HG03571 (cell line): ENCODE measurements around the gene CRISPLD2.
"Not testable (repeated sequence)": the region's sequence is repeated elsewhere in the genome, so short reads cannot be mapped to it uniquely, and the experiment has no call there.

ENCODE experiments used
- ATAC-seq: cut with Tn5 transposase; IDR thresholded peaks from one replicate; pipeline ENCODE4 v1.9.1; 2021; ENCODE audit not compliant: unreplicated experiment

Gene CRISPLD2

DNA sequence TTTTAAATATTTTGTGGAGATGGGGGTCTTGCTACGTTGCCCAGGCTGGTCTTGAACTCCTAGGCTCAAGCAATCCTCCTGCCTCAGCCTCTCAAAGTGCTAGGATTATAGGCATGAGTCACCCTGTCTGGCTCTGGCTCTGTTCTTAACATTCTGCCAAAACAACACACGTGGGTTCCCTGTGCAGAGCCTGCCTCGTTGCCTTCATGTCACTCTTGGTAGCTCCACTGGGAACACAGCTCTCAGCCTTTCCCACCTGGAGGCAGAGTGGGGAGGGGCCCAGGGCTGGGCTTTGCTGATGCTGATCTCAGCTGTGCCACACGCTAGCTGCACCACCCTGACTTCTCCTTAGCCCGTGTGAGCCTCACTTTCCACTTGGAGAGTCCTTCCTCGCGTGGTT, 19.3 kb downstream of the CRISPLD2 start:
- no peak for ATAC-seq

DNA sequence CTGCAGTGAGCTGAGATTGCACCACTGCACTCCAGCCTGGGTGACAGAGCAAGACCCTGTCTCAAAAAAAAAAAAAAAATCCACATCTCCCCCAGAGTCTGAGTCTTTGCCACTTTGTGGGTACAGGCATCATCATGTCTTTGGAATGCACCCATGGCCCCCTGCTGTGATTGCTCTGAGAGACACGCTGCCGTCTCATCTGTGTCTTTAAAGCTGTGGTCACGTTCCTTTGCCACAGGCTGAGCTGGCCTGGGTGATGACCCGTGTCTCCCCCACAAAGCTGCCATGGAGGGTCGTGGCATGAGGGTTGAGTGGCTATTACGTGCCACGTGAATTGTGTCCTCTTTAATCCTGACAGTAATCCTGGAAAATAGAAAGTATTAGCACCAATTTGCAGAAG, 20.2 kb downstream of the CRISPLD2 start:
- ATAC-seq, result no peak

DNA sequence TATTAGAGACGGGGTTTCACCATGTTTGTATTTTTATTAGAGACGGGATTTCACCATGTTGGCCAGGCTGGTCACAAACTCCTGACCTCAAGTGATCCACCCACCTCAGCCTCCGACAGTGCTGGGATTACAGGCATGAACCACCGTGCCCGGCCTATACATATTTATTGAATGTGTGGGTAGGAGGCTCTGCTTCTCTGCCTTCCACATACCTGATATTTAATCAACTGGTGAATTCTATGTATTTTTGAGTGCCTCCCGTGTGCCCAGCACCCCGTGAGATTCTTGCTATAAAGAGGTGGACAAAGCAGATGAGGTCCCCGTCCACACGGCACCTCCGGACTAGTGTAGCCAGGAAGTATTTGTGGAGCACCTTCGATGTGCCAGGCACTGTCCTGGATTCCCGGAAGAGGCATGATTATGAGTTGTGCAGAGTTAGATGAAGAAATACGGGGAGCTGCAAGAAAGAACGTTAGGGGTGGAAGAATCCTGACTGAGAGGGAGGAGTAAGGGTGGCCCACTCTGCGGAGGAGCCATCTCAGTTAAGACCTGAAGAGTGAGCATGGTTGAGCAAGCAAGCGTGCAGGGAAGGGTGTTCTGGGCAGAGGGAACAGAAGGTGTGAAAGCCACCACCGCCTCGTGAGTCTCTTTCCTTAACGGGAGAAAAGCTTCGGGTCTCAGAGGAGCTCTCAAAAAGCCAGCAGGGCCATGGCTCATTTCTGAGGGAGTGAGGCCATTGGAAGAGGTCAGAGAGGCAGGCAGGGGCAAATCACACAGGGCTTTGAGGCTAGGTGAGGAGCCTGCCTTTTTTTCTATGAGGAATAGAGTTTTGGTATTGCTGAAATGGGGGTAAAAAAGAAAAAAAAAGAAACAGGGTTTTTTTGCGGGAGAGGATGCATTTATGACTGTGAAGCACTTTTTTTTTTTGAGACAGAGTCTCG, 21.2 kb downstream of the CRISPLD2 start:
- no peak for ATAC-seq

DNA sequence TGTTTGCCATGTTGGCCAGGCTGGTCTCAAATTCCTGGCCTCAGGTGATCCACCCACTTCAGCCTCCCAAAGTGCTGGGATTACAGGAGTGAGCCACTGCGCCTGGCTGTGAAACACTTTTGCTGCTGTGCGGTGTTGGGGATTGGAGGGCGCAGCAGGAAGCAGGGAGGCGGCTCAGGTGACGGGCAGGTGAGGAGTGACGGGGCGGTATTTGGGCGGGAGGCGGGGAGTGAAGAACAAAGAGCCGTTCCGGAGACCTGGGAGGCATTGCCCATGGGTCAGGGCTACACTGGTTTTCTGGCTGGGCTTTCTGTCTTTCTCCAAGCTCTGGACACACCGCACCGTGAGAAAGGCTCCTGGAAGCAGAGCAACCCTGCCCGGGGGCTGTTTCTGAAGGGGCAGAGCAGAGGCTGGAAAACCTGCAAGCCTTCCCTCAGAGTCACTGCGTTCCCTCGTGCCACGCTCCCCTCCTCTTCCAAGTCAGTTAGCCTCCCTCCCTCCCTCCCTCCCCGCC, 22.1 kb downstream of the CRISPLD2 start:
- ATAC-seq, result no peak

DNA sequence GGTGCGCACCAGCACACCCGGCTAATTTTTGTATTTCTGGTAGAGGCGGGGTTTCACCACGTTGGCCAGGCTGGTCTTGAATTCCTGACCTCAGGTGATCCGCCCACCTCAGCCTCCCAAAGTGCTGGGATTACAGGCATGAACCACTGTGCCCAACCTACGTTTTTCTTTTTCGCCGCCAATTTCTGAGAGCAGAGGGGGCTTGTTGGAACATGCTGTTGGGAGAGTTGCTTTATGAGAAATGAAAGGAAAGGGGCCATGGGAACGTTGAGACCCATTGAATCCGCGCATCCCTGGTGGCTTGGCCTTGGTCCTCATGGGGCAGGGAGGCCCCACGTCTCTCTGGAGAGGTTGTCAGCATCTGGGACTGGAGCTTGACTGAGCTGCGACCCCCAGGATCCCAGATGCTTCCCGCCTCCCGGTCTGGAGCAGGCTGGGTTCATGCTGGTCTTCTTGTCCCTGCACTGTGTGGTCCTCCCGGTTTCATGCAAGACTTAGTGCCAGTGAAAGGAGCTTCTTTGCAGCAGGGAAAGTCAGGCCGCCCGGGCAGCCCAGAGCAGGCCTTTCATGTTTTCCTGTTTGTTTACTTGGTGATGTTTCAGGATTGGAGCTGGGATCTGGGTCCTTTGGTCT, 22.8 kb downstream of the CRISPLD2 start:
- ATAC-seq, result no peak

DNA sequence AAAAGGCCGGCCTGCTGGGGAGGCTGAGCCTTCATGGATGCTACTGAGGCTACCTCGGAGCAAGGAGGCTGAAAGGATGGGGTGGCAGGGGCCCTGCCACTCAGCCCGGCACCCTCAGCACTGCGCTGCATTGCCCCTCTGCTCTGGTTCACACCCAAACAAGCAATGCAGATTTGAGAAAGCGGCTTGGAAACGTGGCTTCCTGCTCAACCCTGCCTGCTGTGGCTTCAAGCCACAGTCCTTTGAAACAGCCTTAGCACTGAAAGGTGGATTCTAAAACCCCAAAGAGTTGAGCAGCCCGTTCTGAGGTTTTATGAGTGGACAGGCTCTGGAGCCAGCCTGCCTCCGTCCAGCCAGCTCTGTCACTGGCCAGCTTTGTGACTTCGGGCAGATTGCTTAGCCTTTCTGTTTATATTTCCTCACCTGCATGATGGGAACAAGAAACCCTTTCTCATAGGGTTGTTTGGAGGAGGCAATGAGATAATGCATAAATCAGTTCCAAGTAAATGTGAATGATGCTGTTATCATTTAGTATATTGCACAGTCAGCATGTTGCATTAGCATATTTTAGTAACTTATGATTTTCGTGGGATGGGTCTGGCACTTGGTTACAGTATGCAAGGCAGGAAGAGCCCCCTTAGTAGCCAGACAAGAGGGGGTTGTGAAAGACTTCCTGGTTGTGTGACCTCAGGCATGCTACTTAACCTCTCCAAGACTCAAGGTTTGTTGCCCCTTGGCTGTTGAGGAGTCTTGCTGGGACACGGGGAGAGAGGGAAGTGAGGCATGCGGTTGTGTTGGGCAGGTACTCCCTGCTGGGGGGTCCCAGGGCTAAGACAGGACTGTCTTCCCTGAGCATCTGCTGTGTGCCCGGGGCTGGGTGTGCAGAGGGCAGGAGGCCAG, 23.6 kb downstream of the CRISPLD2 start:
- no peak for ATAC-seq

DNA sequence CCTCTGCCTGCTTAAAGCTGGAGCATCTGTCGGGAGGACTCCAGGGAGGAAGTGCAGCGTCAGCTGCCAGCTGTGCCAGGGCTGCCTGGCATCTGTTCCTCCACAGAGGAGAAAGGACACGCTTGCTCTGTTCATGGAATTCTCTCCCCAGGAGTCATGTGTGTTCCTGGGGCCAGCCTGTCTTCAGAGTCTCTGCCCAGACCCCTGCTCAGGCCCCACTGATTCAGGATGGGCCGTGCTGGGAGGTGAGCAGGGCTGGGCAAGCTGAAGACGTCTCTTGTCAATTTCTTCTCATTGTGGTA, 24.2 kb downstream of the CRISPLD2 start:
- no peak for ATAC-seq

DNA sequence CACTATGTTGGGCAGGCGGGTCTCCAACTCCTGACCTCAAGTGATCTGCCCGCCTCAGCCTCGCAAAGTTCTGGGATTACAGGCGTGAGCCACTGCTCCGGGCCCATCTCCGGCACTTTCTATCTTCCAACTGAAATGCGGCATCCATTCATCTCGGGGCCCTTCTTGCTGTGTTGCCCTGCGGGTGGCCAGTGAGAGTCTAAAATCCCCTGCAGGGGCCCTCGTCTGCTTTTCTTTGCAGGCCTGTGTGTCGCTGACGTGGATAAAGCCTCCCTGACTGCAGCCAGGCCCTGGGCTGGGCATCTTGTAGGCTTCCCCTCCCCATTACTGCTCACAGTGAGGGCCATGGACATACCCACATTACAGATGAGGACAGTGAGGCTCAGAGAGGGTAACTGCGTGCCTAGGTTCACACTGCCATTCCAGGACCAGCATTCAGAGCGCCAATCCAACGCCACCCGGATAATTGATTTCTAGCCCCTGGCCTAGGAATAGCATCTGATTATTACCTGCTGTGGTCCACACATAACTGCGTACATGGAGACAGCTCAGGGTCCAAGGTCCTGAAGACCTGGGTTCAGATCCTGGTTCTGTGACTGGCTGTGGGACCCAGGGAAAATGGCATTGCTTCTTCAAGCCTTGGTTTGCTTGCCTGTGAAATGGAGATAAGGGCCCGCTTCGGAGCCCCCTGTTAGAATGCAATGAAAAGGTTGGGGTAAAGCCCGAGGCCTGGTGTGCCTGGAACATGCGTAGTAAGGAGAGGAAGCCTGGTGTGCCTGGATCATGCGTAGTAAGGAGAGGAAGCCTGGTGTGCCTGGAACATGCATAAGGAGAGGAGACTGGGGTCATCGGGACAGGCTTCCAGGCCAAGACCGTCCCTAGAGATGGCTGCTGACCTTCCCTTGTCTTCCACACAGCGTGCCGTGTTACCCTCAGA, 25.0 kb downstream of the CRISPLD2 start:
- ATAC-seq, result no peak

DNA sequence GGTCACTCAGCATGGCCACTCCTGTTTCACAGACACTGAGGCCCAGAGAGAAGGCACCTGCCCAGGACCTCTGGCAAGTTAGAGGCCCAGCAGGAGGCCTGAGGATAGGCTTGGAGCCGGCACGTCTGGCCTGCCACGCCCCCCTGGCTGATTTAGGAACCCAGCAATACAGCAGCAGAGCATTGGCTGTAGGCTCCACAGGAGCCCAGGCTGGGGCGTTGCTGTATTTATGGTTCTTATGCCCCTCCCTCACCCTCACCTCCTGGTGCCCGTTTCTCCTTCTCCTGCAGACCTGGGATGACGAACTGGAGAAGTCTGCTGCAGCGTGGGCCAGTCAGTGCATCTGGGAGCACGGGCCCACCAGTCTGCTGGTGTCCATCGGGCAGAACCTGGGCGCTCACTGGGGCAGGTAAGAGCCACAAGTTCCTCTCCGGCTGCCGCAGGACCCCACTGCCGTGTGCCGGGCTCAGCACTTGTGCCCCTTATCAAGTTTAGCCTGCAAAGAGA, 25.8 kb downstream of the CRISPLD2 start:
- no peak for ATAC-seq

DNA sequence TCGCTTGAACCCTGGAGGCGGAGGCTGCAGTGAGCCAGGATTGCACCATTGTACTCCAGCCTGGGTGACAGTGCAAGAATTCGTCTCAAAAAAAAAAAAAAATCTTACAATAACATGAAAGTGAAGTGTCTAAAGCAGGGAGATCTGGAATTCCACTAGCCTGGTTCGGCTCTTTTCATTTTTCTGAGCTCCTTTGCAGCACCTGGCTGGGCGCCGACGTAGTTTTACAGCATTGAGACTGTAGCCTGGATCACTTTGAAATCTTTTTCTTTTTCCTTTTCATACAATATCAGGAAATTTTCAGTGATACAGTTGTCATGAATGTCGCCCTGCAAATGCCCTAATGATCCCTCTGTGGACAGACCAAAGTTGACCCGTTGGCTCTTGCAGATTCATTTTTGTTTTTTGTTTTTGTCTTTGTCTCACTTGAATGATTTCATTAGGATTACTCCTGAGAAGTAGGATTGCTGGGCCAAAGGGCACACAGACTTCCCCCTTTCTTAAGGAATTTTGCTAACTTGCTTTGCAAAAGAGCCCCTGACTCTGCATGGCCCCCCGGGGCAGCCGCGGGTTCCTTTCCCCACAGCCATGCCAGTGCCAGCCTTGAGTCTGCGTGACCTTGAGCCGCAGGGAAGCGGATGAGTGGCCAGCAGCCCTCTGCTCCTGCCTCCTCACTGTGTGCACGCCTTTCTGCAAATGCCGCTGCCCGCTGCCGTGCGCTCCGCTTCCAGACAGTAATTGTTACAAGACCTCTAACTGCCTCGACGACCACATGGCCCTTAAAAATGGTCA, 28.0 kb downstream of the CRISPLD2 start:
- no peak for ATAC-seq

DNA sequence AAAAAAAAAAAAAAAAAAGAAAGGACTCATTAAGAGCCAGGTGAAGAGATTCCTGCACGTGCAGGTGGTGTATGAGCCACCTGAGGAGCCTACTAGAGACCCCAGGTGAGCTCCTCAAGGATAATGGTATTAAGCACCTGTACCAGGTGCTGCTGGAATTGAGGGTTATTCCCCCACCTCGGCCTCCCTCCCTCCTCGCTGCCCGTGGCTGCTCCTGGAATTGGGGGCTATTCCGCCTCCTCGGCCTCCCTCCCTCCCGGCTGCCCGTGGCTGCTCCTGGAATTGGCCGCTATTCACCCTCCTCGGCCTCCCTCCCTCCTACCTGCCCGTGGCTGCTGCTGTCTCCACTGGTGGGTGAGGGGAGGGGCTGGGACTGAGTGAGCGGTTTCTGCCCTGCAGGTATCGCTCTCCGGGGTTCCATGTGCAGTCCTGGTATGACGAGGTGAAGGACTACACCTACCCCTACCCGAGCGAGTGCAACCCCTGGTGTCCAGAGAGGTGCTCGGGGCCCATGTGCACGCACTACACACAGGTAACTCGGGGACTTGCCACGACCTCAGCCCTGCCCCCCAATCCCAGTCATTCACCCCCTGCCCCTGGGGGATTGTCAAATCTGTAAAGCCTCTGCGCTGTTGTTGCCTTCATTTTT, 29.3 kb downstream of the CRISPLD2 start:
- no peak for ATAC-seq

DNA sequence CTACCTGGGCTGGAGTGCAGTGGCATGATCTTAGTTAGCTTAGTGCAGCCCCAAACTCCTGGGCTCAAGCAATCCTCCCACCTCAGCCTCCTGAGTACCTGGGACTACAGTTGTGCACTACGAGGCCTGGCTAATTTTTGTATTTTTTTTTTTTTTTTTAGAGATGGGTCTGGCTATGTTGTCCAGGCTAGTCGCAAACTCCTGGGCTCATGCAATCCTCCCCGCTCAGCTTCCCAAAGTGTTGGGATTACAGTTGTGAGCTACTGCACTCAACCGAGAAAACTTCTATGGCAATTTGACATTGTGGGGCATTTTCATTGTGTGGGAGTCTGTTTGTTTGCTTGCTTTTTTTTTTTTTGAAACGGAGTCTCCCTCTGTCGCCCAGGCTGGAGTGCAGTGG, 30.0 kb downstream of the CRISPLD2 start:
- no peak for ATAC-seq

DNA sequence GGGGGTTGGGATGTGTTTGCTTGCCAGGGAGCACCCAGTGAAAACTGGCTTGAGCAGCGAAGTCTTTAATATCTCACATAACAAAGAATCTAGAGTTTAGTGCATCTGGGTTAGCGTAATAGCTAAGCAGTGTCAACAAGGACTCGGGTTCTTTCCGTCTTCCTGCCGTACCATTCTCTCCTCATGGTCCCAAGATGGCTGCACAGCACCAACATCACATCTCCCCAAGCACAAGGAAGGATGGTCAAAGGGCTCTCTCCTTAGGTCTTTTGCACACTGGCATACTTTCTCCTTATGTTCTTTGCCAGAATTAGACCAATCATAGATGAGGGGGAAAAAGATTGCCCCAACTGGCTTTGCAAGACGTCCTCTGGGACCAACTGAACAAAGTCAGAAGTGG, 30.9 kb downstream of the CRISPLD2 start:
- ATAC-seq, result no peak

DNA sequence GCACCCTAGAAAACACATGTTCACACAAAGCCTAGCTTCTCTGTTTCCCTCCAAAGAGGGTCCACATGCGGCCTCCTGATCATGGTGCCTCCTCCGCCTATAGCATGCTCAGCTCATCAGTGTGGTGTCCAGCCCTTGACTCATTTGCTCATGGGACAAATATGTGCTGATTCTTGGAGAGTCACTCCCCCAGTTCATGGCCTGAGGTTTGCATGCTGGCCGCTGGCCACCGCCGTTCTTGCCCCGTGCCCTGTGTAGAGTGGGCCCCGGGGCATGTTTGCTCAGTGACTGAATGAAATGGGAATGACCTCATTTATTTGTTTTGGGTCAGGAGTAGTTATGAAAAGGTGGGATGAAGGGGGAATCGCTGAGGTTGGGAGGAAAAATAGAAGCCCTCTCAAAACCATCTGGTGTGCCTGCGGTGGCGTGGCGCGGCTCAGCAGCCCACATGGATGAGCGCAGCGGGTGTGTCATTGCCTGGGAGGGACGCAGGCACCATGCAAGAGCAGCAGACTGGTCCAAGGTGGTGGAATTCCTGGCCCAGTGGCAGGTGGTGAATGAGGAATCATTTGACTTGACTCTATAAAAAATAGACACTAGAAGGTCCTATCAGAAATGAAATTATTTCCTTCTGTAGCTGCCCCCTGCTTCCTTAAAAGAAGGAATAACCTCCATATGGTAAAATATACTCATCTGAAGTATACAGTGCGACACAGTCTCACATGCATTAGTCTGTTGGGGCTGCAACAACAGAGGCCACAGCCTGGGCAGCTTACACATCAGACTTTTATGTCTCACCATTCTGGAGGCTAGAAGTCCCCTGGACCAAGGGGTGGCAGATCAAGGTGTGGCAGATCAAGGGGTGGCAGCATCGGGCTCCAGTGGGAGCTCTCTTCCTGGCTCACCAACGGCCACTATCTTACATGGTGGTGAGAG, 31.7 kb downstream of the CRISPLD2 start:
- ATAC-seq, result no peak

DNA sequence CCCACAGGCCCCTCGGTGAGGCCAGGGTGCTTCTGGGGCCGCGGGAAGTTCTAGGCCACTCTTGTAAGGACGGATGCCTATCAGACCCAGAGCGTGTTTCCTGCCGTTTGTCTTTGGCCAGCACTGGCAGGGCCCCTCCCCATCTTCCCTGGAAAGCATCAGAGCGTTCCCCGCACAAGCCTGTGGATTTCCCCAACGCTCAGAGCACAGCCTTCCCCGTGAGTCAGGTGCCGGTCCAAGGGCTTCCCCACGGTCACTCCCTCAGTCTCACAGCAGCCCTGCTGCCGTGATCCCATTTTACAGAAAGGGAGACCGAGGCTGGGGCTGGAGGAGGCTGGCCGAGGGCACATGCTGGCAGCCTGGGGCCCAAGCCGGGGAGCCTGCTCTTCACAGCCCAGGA, 33.7 kb downstream of the CRISPLD2 start:
- ATAC-seq, result no peak

DNA sequence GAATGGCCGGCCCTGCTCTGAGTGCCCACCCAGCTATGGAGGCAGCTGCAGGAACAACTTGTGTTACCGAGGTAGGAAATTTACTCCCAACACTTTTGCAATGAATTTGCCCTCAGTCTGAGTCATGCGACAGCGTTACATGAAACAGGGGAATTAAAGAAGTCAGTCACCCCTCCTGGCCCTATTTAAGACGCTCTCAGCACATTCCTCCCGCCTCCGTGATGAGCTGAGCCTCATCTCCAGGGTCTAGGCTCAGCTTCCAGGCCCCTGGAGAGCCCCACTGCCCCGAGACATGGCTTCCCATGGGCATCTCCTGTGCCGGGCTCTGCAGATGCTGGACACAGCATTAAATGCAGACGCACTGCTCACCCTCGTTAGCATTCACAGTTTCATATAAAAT, 35.0 kb downstream of the CRISPLD2 start:
- no peak for ATAC-seq

DNA sequence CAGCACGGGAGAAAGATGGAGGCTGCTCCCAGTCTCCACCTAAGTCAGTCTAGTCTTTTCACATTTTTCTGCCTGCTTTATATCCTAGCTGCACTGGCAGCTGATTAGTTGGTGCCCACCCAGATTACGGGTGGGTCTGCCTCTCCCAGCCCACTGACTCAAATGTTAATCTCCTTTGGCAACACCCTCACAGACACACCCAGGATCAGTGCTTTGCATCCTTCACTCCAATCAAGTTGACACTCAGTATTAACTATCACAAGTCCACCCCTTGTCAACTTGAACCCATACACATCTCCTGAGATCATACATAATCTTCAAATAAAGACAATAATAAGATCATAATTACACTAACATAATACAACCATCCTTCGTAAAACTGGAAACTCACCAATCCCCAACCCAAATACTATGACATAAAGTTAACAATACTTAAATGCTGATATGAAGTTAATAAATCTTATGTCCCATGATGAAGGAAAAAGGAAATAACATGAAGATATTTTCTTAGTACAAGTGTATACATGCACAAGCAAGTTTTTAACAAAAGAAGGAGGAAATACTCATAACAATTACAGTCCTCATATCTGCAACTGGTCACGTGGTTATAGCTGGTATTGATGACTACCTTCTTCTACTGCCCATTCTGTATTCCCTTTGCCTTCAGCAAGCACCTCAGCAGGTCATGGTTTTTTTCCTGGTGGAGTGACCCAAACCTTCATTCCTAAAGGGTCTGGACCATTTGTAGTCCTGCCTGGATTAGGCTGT, 35.8 kb downstream of the CRISPLD2 start:
- not testable (repeated sequence) for ATAC-seq
